ENCODE data around the gene C2orf49. TPM values are rescaled to one million over a fixed set of nuclear protein-coding genes. Genes with fewer than 3 reads are reported as not detected.

C2orf49 gene
- total and polyA plus RNA-seq, 2 of the 8 experiments (the other 6 are each of a cell fraction or from before 2014, with no cell fraction given), result 5.6 to 19.9 TPM

- TF ChIP-seq CHD7 (IDR thresholded peaks at IDR 0.05; ENCODE audit: insufficient replicate concordance, low read length), result no peak
- TF ChIP-seq MAFK (IDR thresholded peaks at IDR 0.05; ENCODE audit: low read depth, low read length), result no peak
- no peak for TF ChIP-seq ZNF274 (IDR thresholded peaks at IDR 0.05; ENCODE audit: borderline replicate concordance, extremely low read depth, low read length)
- TF ChIP-seq MAX (IDR thresholded peaks at IDR 0.05), result no peak
- TF ChIP-seq SRF (IDR thresholded peaks at IDR 0.05; ENCODE audit: low read depth, low read length), result no peak
These were observed 34.5 kb downstream of the C2orf49 start (continued) for GRCh38 chr2:105371810-105372209.

Data from H1 (cell line).